Spleen (tissue), 7 donors: ENCODE results near the gene PAPPA.

Experiments
- POLR2A ChIP-seq, 3 donors: fragments of 450-650 bp; IDR thresholded peaks; one replicate each; pipeline ENCODE4 v1.5.1; 2017; ENCODE audit warnings: antibody characterized with exemption in 3 of 3, mild to moderate bottlenecking in 1 of 3
- POLR2AphosphoS5 ChIP-seq, 3 donors: sonication (generic); formaldehyde crosslinking; IDR thresholded peaks; one replicate each; pipeline ENCODE4 v1.5.1; 2017; ENCODE audit warnings: antibody characterized with exemption in 3 of 3
- TF ChIP-seq, protein P1 (sequence below), 11 experiments: fragments of 200-600 bp in 7 of 11; fragments of 450-650 bp in 4 of 11; sonication (generic) in 4 of 11; IDR thresholded peaks in 8 of 11; conservative IDR thresholded peaks in 3 of 11; 1 replicate in 7 of 11; 2 replicates in 4 of 11; pipeline versions ENCODE4 v1.4.0 to v1.8.0; 2016 to 2021; ENCODE audit warnings: antibody characterized with exemption in 11 of 11, inconsistent platforms in 4 of 11, mild to moderate bottlenecking in 1 of 11
- donor health status: DM: no; HTN: no; CAD: no; lungs with moderate emphysema.
- donor health status: DM: no; HTN: no; CAD: no.
- donor health status: DM: no; HTN: no; CAD: no.

GRCh38 chr9:116189683-116190082, 36.1 kb downstream of the PAPPA start:
- TF ChIP-seq POLR2A (IDR thresholded peaks at IDR 0.05) (no peak), POLR2AphosphoS5 (IDR thresholded peaks at IDR 0.05) (no peak)
- TF ChIP-seq, protein P1, sequence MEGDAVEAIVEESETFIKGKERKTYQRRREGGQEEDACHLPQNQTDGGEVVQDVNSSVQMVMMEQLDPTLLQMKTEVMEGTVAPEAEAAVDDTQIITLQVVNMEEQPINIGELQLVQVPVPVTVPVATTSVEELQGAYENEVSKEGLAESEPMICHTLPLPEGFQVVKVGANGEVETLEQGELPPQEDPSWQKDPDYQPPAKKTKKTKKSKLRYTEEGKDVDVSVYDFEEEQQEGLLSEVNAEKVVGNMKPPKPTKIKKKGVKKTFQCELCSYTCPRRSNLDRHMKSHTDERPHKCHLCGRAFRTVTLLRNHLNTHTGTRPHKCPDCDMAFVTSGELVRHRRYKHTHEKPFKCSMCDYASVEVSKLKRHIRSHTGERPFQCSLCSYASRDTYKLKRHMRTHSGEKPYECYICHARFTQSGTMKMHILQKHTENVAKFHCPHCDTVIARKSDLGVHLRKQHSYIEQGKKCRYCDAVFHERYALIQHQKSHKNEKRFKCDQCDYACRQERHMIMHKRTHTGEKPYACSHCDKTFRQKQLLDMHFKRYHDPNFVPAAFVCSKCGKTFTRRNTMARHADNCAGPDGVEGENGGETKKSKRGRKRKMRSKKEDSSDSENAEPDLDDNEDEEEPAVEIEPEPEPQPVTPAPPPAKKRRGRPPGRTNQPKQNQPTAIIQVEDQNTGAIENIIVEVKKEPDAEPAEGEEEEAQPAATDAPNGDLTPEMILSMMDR (IDR thresholded peaks at IDR 0.05 in 8 of 11, conservative IDR thresholded peaks at IDR 0.05 in 3 of 11): no peak
